Neural crest cell (in vitro differentiated cells): ENCODE results near the gene CBFA2T2. TPM values are rescaled to one million over a fixed set of nuclear protein-coding genes. Genes with fewer than 3 reads are reported as not detected.
A peak's percentile ranks its signal among the peaks of the same experiment; 100 is the strongest.

Experiments used
- DNase-seq: peaks from one replicate; pipeline ENCODE4 v3.0.0; 2021; ENCODE audit warnings: low read depth, mixed read lengths, low spot score
- H3K27ac Mint-ChIP-seq: one replicate; pipeline ENCODE4 v1.8.0; 2021; ENCODE audit warnings: mild to moderate bottlenecking, mixed read lengths; ENCODE audit not compliant: unreplicated experiment
- H3K27me3 Mint-ChIP-seq: 2 replicates; pipeline ENCODE4 v1.8.0; 2021; ENCODE audit warnings: low read depth, mild to moderate bottlenecking, mixed read lengths
- H3K36me3 Mint-ChIP-seq: 2 replicates; pipeline ENCODE4 v1.8.0; 2021; ENCODE audit warnings: low read depth, mild to moderate bottlenecking, mixed read lengths
- H3K4me1 Mint-ChIP-seq: 2 replicates; pipeline ENCODE4 v1.8.0; 2021; ENCODE audit warnings: mixed read lengths
- H3K4me3 Mint-ChIP-seq: one replicate; pipeline ENCODE4 v1.8.0; 2021; ENCODE audit warnings: mild to moderate bottlenecking, mixed read lengths
- H3K9me3 Mint-ChIP-seq: 2 replicates; pipeline ENCODE4 v1.8.0; 2021; ENCODE audit warnings: mixed read lengths
- CTCF ChIP-seq: fragments of 200-600 bp; sonication (generic); conservative IDR thresholded peaks from 2 replicates; pipeline ENCODE4 v1.5.0; 2021; ENCODE audit warnings: antibody characterized with exemption, mild to moderate bottlenecking
- total RNA-seq: library from RNA; stranded (reverse); gene quantifications from 2 replicates; pipeline ENCODE4 v1.2.1, GENCODE V29; 2021

The CBFA2T2 gene
- total RNA-seq, 1 donor from 2014 or later: 36.5 TPM

- Mint-ChIP-seq H3K27ac (no peak overlapping the region), H3K4me3 (peak overlapping the region; percentile 78), H3K9me3 (no peaks in the 10 kb centered on the region), H3K4me1 (peaks cover 46% of the 10 kb centered on the region), H3K36me3 (peaks cover 4% of the 10 kb centered on the region), H3K27me3 (no peaks in the 10 kb centered on the region)
- no peak for TF ChIP-seq CTCF
- DNase-seq: no peak
Measured at GRCh38 chr20:33681728-33682353, 191.9 kb downstream of the CBFA2T2 start.

GRCh38 chr20:33684533-33685327, 194.8 kb downstream of the CBFA2T2 start:
- no peak for TF ChIP-seq CTCF
- Mint-ChIP-seq H3K9me3 (no peaks in the 10 kb centered on the region), H3K4me1 (peaks cover 51% of the 10 kb centered on the region), H3K27ac (peak overlapping the region; percentile 96), H3K36me3 (no peaks in the 10 kb centered on the region), H3K4me3 (peak overlapping the region; percentile 92), H3K27me3 (peaks cover 3% of the 10 kb centered on the region)
- DNase-seq: no peak

GRCh38 chr20:33685328-33686099, 195.6 kb downstream of the CBFA2T2 start:
- peaks cover 3% of the 10 kb centered on the region for H3K27me3 Mint-ChIP-seq
- peak; percentile 64 for DNase-seq
- no peak for TF ChIP-seq CTCF
- no peaks in the 10 kb centered on the region for H3K36me3 Mint-ChIP-seq
- H3K27ac Mint-ChIP-seq: peak overlapping the region; percentile 96
- H3K4me3 Mint-ChIP-seq: peak overlapping the region; percentile 92
- H3K4me1 Mint-ChIP-seq: peaks cover 57% of the 10 kb centered on the region
- no peaks in the 10 kb centered on the region for H3K9me3 Mint-ChIP-seq

- H3K4me1 Mint-ChIP-seq: peaks cover 55% of the 10 kb centered on the region
- H3K9me3 Mint-ChIP-seq: no peaks in the 10 kb centered on the region
- no peaks in the 10 kb centered on the region for H3K36me3 Mint-ChIP-seq
- peak; percentile 56 for TF ChIP-seq CTCF
- DNase-seq: peak; percentile 100
- H3K4me3 Mint-ChIP-seq: peak within 1 kb of the TSS; percentile 92
- H3K27me3 Mint-ChIP-seq: peaks cover 3% of the 10 kb centered on the region
- peak within 1 kb of the TSS; percentile 96 for H3K27ac Mint-ChIP-seq
Measured at GRCh38 chr20:33686100-33686983, 196.4 kb downstream of the CBFA2T2 start, which contains the start of gene E2F1. TSS of gene E2F1 (minus strand) at chr20:33686385. CDS start at chr20:33686264, 121 bp downstream.

- Mint-ChIP-seq H3K36me3 (no peaks in the 10 kb centered on the region), H3K9me3 (no peaks in the 10 kb centered on the region), H3K27me3 (peaks cover 3% of the 10 kb centered on the region), H3K4me3 (peak overlapping the region; percentile 82), H3K4me1 (peaks cover 48% of the 10 kb centered on the region), H3K27ac (peak overlapping the region; percentile 31)
- TF ChIP-seq CTCF: no peak
- no peak for DNase-seq
Measured at GRCh38 chr20:33686984-33687366, 197.1 kb downstream of the CBFA2T2 start.
